Adrenal gland (tissue), 12 donors: ENCODE results near the gene GGT6. TPM values are rescaled to one million over a fixed set of nuclear protein-coding genes. Genes with fewer than 3 reads are reported as not detected.
"Not testable (repeated sequence)": the region's sequence is repeated elsewhere in the genome, so short reads cannot be mapped to it uniquely, and the experiment has no call there.

Experiments used
- DNase-seq, 7 donors: peaks; one replicate each; pipeline ENCODE4 v3.0.0-alpha.2; 2019 to 2020
- H3K27ac ChIP-seq, 5 donors: fragments of 200-600 bp; sonication (generic) in 4 of 5; 1 replicate in 3 of 5; 2 replicates in 2 of 5; pipeline versions ENCODE4 v1.5.1 to v1.8.0; 2016 to 2020; ENCODE audit warnings: mild to moderate bottlenecking in 1 of 5
- H3K27me3 ChIP-seq: fragments of 200-600 bp; 2 replicates; pipeline ENCODE4 v1.8.0; 2021
- H3K36me3 ChIP-seq, 2 donors: fragments of 200-600 bp; replicated peaks in 1 of 2; 1 replicate in 1 of 2; 2 replicates in 1 of 2; pipeline versions ENCODE4 v1.5.1 to v1.8.0; 2018 to 2022
- H3K4me1 ChIP-seq, 2 donors: fragments of 200-600 bp; replicated peaks in 1 of 2; 1 replicate in 1 of 2; 2 replicates in 1 of 2; pipeline versions ENCODE4 v1.5.1 to v1.8.0; 2018 to 2021
- H3K4me3 ChIP-seq, 4 donors: fragments of 200-600 bp; sonication (generic) in 3 of 4; one replicate each; pipeline ENCODE4 v1.5.1; 2016 to 2018
- H3K9me3 ChIP-seq, 3 donors: fragments of 200-600 bp; sonication (generic) in 1 of 3; replicated peaks in 1 of 3; 1 replicate in 2 of 3; 2 replicates in 1 of 3; pipeline versions ENCODE4 v1.5.1 to v1.8.0; 2016 to 2021
- POLR2A ChIP-seq, 2 donors: fragments of 450-650 bp; IDR thresholded peaks; one replicate each; pipeline ENCODE4 v1.6.1; 2017; ENCODE audit warnings: antibody characterized with exemption in 2 of 2, mild to moderate bottlenecking in 2 of 2, moderate library complexity in 1 of 2
- WGBS, 4 donors: extraction: QIAGEN DNeasy Blood & Tissue Kit in 2 of 4; methylation state at CpG; one replicate each; pipeline versions ENCODE4 v1.1.5 to v1.1.7; 2013 to 2017; 5-methylcytosine and 5-hydroxymethylcytosine counted together
- intact Hi-C, 2 donors: fragments of 100-400 bp; cut with DNase I; formaldehyde crosslinking; loops; one replicate each; pipeline versions ENCODE4 v1.14.1 to v1.15.0; 2022 to 2023
- polyA plus RNA-seq, 3 donors: library from polyadenylated mRNA; stranded (reverse); fragments of 200-250 nt in 2 of 3; fragments of 350-450 nt in 1 of 3; fragmentation: Illumina TruSeq in 1 of 3; extraction: RNeasy Lipid Tissue Mini Kit (QIAGEN cat#74804) in 1 of 3; gene quantifications; one replicate each; pipeline ENCODE4 v1.2.3, GENCODE V29; 2013 to 2014
- total RNA-seq, 9 donors: library from RNA; depleted of rRNA in 4 of 9; stranded (reverse); fragments of >200 nt in 4 of 9; fragments of 120-200 nt in 1 of 9; fragmentation: NEBNext Ultra II Directional in 1 of 9; extraction: Animal tissue kit (Norgen Biotek cat#: 25700) in 1 of 9; gene quantifications; one replicate each; pipeline versions ENCODE4 v1.1.0 to v1.2.4, GENCODE V29; 2013 to 2023
- TF ChIP-seq, protein P1 (sequence below), 6 experiments: fragments of 450-650 bp in 4 of 6; fragments of 200-600 bp in 2 of 6; sonication (generic) in 1 of 6; IDR thresholded peaks; 1 replicate in 5 of 6; 2 replicates in 1 of 6; pipeline versions ENCODE4 v1.5.1 to v1.8.0; 2016 to 2021; ENCODE audit warnings: antibody characterized with exemption in 6 of 6, mild to moderate bottlenecking in 2 of 6, moderate library complexity in 1 of 6
- donor health status: healthy with polysubstance abuse.
- donor health status: Bipolar disorder and iron deficiency.
- donor health status: DM: yes; HTN: yes; CAD: no.
- donor health status: DM: no; HTN: no; CAD: no.
- donor health status: DM: no; HTN: no; CAD: no.
- donor health status: DM: yes; HTN: yes; CAD: no.

Gene GGT6
- total and polyA plus RNA-seq, 12 donors, result 0.06 to 4.2 (median 0.88) TPM

DNA sequence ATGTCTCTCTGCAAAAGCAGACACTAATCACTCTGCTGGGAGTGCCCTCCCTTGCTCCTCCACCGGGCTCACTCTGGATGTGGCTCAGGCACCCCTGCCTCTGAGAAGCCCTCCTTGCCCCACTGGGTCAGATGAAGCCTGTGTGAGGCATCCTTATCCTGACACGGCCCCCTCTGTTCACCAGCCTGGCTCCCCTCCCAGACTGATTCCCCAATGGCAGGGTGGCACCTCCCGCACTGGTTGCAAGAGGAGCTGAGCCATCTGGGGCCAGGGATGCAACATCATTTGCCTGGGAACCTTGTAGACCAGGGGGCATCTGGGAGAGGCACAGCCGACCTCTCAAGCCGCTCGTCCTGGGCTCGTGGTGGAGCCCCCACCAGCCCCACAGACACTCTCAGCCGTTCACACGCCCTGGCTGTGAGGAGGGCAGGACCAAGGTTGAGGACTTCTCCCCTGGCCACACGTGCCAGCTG lies 30.6 kb upstream of the GGT6 start:
- H3K4me1 ChIP-seq, result no peaks in the 10 kb centered on the region

DNA sequence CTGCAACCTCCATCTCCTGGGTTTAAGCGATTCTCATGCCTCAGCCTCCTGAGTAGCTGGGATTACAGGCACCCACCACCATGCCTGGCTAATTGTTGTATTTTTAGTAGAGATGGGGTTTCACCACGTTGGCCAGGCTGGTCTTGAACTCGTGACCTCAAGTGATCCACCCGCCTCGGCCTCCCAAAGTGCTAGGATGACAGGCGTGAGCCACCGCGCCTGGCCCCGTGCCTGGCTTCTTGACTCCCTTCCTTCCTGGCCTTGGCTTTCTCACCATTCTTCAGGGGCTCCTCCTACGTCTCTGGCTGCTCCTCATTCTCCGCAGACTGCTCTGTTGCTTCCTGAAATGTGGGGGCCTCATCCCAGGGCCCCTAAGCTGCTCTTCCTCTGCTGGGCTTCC lies 29.7 kb upstream of the GGT6 start:
- WGBS, 4 donors, result 60 to 77% (median 72%) methylated on average over 10 to 11 of the region's 11 CpGs
- intact Hi-C loops, H3K27ac ChIP-seq: not testable (repeated sequence)

More for the DNA sequence above, 30.6 kb upstream of the GGT6 start:
- no peak for DNase-seq
- intact Hi-C loops, result no loop called here
- WGBS, 4 donors, result 60 to 73% (median 71%) methylated on average over 3 to 10 of the region's 10 CpGs
- Histone ChIP-seq H3K36me3 (no peaks in the 10 kb centered on the region), H3K4me3 (no peak overlapping the region), H3K27ac (no peak overlapping the region), H3K9me3 (no peaks in the 10 kb centered on the region), H3K27me3 (no peaks in the 10 kb centered on the region)
- TF ChIP-seq POLR2A (IDR thresholded peaks at IDR 0.05), result no peak
- TF ChIP-seq, protein P1, sequence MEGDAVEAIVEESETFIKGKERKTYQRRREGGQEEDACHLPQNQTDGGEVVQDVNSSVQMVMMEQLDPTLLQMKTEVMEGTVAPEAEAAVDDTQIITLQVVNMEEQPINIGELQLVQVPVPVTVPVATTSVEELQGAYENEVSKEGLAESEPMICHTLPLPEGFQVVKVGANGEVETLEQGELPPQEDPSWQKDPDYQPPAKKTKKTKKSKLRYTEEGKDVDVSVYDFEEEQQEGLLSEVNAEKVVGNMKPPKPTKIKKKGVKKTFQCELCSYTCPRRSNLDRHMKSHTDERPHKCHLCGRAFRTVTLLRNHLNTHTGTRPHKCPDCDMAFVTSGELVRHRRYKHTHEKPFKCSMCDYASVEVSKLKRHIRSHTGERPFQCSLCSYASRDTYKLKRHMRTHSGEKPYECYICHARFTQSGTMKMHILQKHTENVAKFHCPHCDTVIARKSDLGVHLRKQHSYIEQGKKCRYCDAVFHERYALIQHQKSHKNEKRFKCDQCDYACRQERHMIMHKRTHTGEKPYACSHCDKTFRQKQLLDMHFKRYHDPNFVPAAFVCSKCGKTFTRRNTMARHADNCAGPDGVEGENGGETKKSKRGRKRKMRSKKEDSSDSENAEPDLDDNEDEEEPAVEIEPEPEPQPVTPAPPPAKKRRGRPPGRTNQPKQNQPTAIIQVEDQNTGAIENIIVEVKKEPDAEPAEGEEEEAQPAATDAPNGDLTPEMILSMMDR (IDR thresholded peaks at IDR 0.05), result no peak

DNA sequence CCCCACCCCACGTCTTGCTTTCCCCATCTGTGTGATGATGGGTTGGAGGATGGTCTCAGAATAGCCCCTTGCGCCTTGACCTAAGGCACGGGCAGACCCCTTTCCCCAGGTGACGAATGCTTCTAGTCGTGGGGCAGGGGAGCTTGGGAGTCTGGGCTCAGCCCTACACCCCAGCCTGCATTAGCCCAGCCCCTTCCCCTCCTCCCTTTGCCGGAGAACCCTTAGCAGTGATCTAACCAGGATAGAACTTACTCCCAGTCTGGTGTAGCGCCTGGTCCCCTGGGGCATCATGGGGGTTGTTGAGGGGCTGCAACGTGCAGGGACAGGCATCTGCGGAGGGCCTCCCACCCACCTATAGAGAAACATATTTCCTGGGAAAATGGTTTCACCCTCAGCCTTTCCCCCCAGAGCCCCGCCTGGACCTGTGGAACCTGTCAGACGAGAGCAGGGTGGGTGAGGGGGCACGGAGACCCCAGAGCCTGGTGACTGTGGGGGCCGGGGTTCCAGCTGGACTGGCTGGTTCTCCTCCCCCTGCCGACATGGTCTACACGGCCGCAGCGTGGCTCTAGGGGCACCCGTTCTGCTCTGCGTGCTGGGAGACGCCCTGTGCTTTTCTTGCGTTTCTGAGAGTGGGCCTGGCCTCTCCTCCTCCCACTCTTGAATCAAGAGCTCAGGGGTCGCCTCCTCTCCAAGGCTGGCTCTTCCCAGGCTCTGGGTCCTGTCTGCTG lies 28.7 kb upstream of the GGT6 start:
- Histone ChIP-seq H3K36me3 (no peaks in the 10 kb centered on the region), H3K27me3 (peaks cover 12% of the 10 kb centered on the region), H3K4me3 (no peak overlapping the region), H3K27ac (no peak overlapping the region), H3K4me1 (peaks cover 5 to 6% of the 10 kb centered on the region in 2 donors), H3K9me3 (no peaks in the 10 kb centered on the region)
- DNase-seq, result no peak
- intact Hi-C loops, result no loop called here
- 80 to 86% (median 82%) methylated on average over 10 to 22 of the region's 22 CpGs for WGBS, 4 donors
- no peak for TF ChIP-seq POLR2A (IDR thresholded peaks at IDR 0.05)
- TF ChIP-seq, protein P1 (IDR thresholded peaks at IDR 0.05), result no peak

More for the DNA sequence above, 29.7 kb upstream of the GGT6 start:
- not testable (repeated sequence) for H3K36me3 ChIP-seq, H3K27me3 ChIP-seq, H3K9me3 ChIP-seq, H3K4me1 ChIP-seq, DNase-seq, H3K4me3 ChIP-seq

DNA sequence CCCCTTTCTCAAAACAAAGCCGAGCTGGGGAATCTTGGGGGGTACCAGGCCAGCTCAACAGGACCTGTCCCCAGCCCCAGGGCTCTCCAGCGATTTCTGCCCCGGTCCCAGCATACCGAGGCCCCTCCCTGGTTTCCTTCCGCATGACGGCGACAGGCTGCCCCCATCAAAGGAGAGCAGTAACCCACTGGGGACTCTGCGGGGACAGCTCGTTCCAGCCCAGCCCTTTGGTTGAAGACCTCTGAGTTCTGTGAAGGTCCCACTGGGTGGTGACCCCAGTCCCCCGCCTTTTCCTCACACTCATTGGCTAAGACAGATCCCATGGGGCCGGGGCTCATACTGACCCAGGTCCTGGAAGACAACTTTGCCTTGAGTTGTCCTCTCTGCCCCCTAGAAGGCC lies 28.0 kb upstream of the GGT6 start:
- Histone ChIP-seq H3K4me1 (peaks cover 6 to 9% of the 10 kb centered on the region in 2 donors), H3K9me3 (no peaks in the 10 kb centered on the region)
- WGBS, 4 donors, result 82 to 93% (median 88%) methylated on average over 11 of the region's 11 CpGs

More for the DNA sequence above, 28.0 kb upstream of the GGT6 start:
- DNase-seq, result no peak
- H3K4me3 ChIP-seq, result no peak overlapping the region
- TF ChIP-seq POLR2A (IDR thresholded peaks at IDR 0.05), result no peak
- TF ChIP-seq, protein P1 (IDR thresholded peaks at IDR 0.05), result no peak
- peaks cover 19% of the 10 kb centered on the region for H3K27me3 ChIP-seq
- H3K27ac ChIP-seq, result no peak overlapping the region
- no peaks in the 10 kb centered on the region for H3K36me3 ChIP-seq
- intact Hi-C loops, result no loop called here
